PC-3 (cell line): Measurements from ENCODE around the gene FXYD1. TPM values are rescaled to one million over a fixed set of nuclear protein-coding genes. Genes with fewer than 3 reads are reported as not detected.

Experiments
- ATAC-seq: fragments of 200-7000 bp; cut with Tn5 transposase; 2 replicates; pipeline ENCODE4 v1.9.1; 2020; ENCODE audit warnings: mild to moderate bottlenecking, moderate library complexity
- BruUV-seq: library from RNA; stranded (reverse); fragments of 400-500 nt; replicated peaks from 2 replicates; lab custom pipeline; 2021; lab: Mats Ljungman, UMichigan
- CTCF ChIA-PET: fragments of 300-600 bp; sonication (Branson Sonifier 250); formaldehyde crosslinking; loops from one replicate; lab custom pipeline; 2022; ENCODE audit warnings: antibody characterized with exemption; lab: Charles Lee
- POLR2A ChIA-PET: fragments of 300-600 bp; sonication (Branson Sonifier 250); formaldehyde crosslinking; loops from one replicate; lab custom pipeline; 2022; ENCODE audit warnings: antibody characterized with exemption; ENCODE audit not compliant: unreplicated experiment; lab: Charles Lee
- DNase-seq: peaks from one replicate; pipeline ENCODE4 v3.0.0-alpha.2; 2015
- H2AFZ ChIP-seq: fragments of 300-600 bp; sonication (generic); 2 replicates; pipeline ENCODE4 v1.6.0; 2016; ENCODE audit warnings: antibody characterized with exemption, low read length
- H3F3A ChIP-seq: fragments of 300-600 bp; sonication (generic); one replicate; pipeline ENCODE4 v1.6.0; 2017; ENCODE audit warnings: antibody characterized with exemption, low read length, control low read depth, mild to moderate bottlenecking; ENCODE audit not compliant: unreplicated experiment
- H3K27ac ChIP-seq: fragments of 300-600 bp; sonication (generic); 2 replicates; pipeline ENCODE4 v1.5.1; 2016; ENCODE audit warnings: mild to moderate bottlenecking, low read length
- H3K27me3 ChIP-seq: fragments of 300-600 bp; sonication (generic); 2 replicates; pipeline ENCODE4 v1.6.1; 2016; ENCODE audit warnings: low read length, mixed read lengths
- H3K36me3 ChIP-seq: fragments of 300-600 bp; sonication (generic); 2 replicates; pipeline ENCODE4 v1.6.1; 2016; ENCODE audit warnings: low read depth, mixed run types, low read length, mixed read lengths
- H3K4me1 ChIP-seq: fragments of 300-600 bp; sonication (generic); 2 replicates; pipeline ENCODE4 v1.5.1; 2016; ENCODE audit warnings: low read length; ENCODE audit not compliant: insufficient read depth
- H3K4me2 ChIP-seq: fragments of 300-600 bp; sonication (generic); 2 replicates; pipeline ENCODE4 v1.6.0; 2016; ENCODE audit warnings: low read length
- H3K4me3 ChIP-seq: fragments of 300-600 bp; sonication (generic); 2 replicates; pipeline ENCODE4 v1.5.1; 2016; ENCODE audit warnings: mild to moderate bottlenecking, low read length, mixed read lengths
- H3K79me2 ChIP-seq: fragments of 300-600 bp; sonication (generic); 2 replicates; pipeline ENCODE4 v1.6.1; 2017; ENCODE audit warnings: low read length, mixed read lengths
- H3K9ac ChIP-seq: fragments of 300-600 bp; sonication (generic); 2 replicates; pipeline ENCODE4 v1.6.0; 2016; ENCODE audit warnings: mild to moderate bottlenecking, low read length
- H3K9me2 ChIP-seq: fragments of 300-600 bp; sonication (generic); replicated peaks from 2 replicates; pipeline ENCODE4 v1.6.1; 2016; ENCODE audit warnings: mixed run types, low read length, mixed read lengths
- H3K9me3 ChIP-seq: fragments of 300-600 bp; sonication (generic); 2 replicates; pipeline ENCODE4 v1.6.1; 2016; ENCODE audit warnings: low read length, mixed read lengths
- H4K20me1 ChIP-seq: fragments of 300-600 bp; sonication (generic); 2 replicates; pipeline ENCODE4 v1.6.1; 2016; ENCODE audit warnings: low read length, mixed read lengths
- CTCF ChIP-seq: fragments of 300-600 bp; sonication (generic); conservative IDR thresholded peaks from 2 replicates; pipeline ENCODE4 v1.5.1; 2017; ENCODE audit warnings: antibody characterized with exemption, low read depth, mild to moderate bottlenecking, low read length
- EZH2 ChIP-seq: fragments of 300-600 bp; sonication (generic); IDR thresholded peaks from one replicate; pipeline ENCODE4 v1.6.1; 2017; ENCODE audit warnings: antibody characterized with exemption, mild to moderate bottlenecking, low read length; ENCODE audit not compliant: unreplicated experiment
- EZH2phosphoT487 ChIP-seq: fragments of 300-600 bp; sonication (generic); IDR thresholded peaks from 2 replicates; pipeline ENCODE4 v1.6.1; 2018; ENCODE audit warnings: mild to moderate bottlenecking, antibody characterized with exemption, low read length, borderline replicate concordance
- intact Hi-C: fragments of 100-400 bp; cut with micrococcal nuclease; formaldehyde crosslinking; loops from 2 replicates; pipeline ENCODE4 v1.9.0; 2023
- total RNA-seq: library from RNA; depleted of rRNA; stranded (reverse); fragments of >200 nt; gene quantifications from 2 replicates; pipeline ENCODE4 v1.2.3, GENCODE V29; 2014

FXYD1 gene
- total RNA-seq, 1 experiment from 2014 or later, result not detected

- H3F3A ChIP-seq, result no peaks in the 10 kb centered on the region
- no peak overlapping the region for H3K9ac ChIP-seq
- ChIA-PET CTCF (no interaction called here), POLR2A (no interaction called here)
- no peaks in the 10 kb centered on the region for H4K20me1 ChIP-seq
- ATAC-seq (peak; percentile 73), DNase-seq (peak; percentile 87)
- no peak overlapping the region for H3K4me2 ChIP-seq
- no TSS peak for BruUV-seq
- H2AFZ ChIP-seq, result no peak overlapping the region
- H3K27me3 ChIP-seq, result no peaks in the 10 kb centered on the region
- no peak overlapping the region for H3K4me3 ChIP-seq
- no peak for TF ChIP-seq CTCF
- no peak for TF ChIP-seq EZH2
- TF ChIP-seq EZH2phosphoT487, result no peak
- intact Hi-C loops, result no loop called here
- peak overlapping the region; percentile 64 for H3K27ac ChIP-seq
- H3K79me2 ChIP-seq, result peaks cover 2% of the 10 kb centered on the region; the same call in 1 of the 2 replicates
- H3K9me3 ChIP-seq, result peaks cover 5% of the 10 kb centered on the region; the same call in 1 of the 2 replicates
- H3K9me2 ChIP-seq, result no peaks in the 10 kb centered on the region
- peaks cover 76% of the 10 kb centered on the region for H3K36me3 ChIP-seq
- peaks cover 10% of the 10 kb centered on the region for H3K4me1 ChIP-seq
Measured at GRCh38 chr19:35162471-35163326, 24.1 kb downstream of the FXYD1 start.

- H2AFZ ChIP-seq, result no peak overlapping the region
- H4K20me1 ChIP-seq, result no peaks in the 10 kb centered on the region
- no TSS peak for BruUV-seq
- H3K4me2 ChIP-seq, result no peak overlapping the region
- H3K9ac ChIP-seq, result no peak overlapping the region
- ATAC-seq (no peak), DNase-seq (no peak)
- CTCF ChIA-PET, result no interaction called here
- no peaks in the 10 kb centered on the region for H3K9me2 ChIP-seq
- H3K36me3 ChIP-seq, result peaks cover 68% of the 10 kb centered on the region
- H3K79me2 ChIP-seq, result no peaks in the 10 kb centered on the region
- peaks cover 5% of the 10 kb centered on the region; the same call in 1 of the 2 replicates for H3K9me3 ChIP-seq
- H3K4me3 ChIP-seq, result no peak overlapping the region
- H3F3A ChIP-seq, result no peaks in the 10 kb centered on the region
- no peak for TF ChIP-seq CTCF
- TF ChIP-seq EZH2, result no peak
- no peak for TF ChIP-seq EZH2phosphoT487
- POLR2A ChIA-PET, result no interaction called here
- H3K27me3 ChIP-seq, result no peaks in the 10 kb centered on the region
- intact Hi-C loops, result no loop called here
- H3K4me1 ChIP-seq, result peaks cover 26% of the 10 kb centered on the region
- peak overlapping the region; percentile 7; the same call in 1 of the 2 replicates for H3K27ac ChIP-seq
Measured at GRCh38 chr19:35164418-35164817, 25.8 kb downstream of the FXYD1 start.
